Neuron (in vitro differentiated cells): ENCODE results near the gene FAHD2A.
"Not testable (repeated sequence)": the region's sequence is repeated elsewhere in the genome, so short reads cannot be mapped to it uniquely, and the experiment has no call there.

Experiments
- H2AFZ ChIP-seq: one replicate; pipeline ENCODE4 v1.6.1; 2013; ENCODE audit warnings: low read depth, mild to moderate bottlenecking, inconsistent platforms, low read length, moderate library complexity
- H3K27me3 ChIP-seq: one replicate; pipeline ENCODE4 v1.6.1; 2013; ENCODE audit warnings: low read length; ENCODE audit not compliant: insufficient read depth
- H3K36me3 ChIP-seq: one replicate; pipeline ENCODE4 v1.6.1; 2013; ENCODE audit warnings: low read length; ENCODE audit not compliant: insufficient read depth
- H3K4me1 ChIP-seq: one replicate; pipeline ENCODE4 v1.6.1; 2013; ENCODE audit warnings: low read length; ENCODE audit not compliant: insufficient read depth
- H3K4me3 ChIP-seq: 2 replicates; pipeline ENCODE4 v1.5.1; 2013; ENCODE audit warnings: mild to moderate bottlenecking, low read length, moderate library complexity
- H3K9me3 ChIP-seq: one replicate; pipeline ENCODE4 v1.6.1; 2013; ENCODE audit warnings: low read length

The FAHD2A gene

DNA sequence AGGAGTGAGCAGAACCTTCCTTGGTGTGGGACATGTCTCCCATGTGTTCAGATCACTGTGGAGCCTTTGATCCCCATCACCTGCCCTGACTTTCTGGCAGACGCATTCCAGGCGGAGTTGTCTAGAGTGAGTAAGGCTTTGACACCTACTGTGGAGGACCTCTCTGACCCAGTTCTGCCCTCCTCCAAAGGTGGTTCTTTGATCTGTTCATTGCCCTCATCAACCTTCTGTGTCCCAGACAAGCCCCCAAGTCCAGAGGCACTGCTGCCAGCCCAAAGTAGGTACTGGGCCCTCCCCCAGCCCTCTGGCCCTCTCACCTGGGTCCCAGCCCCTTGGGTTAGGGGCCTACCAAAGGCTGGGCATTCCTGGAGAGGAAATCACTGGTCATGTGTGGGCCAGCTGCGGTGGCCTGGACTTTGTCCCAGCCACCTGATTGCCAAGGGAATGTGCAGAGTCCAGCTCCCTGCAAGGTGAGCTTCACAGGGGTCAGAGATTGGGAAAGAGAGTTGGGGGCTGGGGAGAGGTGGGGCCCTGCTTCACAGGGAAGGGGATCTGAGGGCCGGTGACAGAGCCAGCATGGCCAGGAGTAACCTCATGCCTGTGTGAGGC, 12.1 kb upstream of the FAHD2A start:
- H2AFZ ChIP-seq, result no peak overlapping the region
- H3K4me1 ChIP-seq, result no peaks in the 10 kb centered on the region
- no peaks in the 10 kb centered on the region for H3K36me3 ChIP-seq
- H3K9me3 ChIP-seq, result no peaks in the 10 kb centered on the region
- H3K4me3 ChIP-seq, result no peak overlapping the region
- H3K27me3 ChIP-seq, result no peaks in the 10 kb centered on the region

DNA sequence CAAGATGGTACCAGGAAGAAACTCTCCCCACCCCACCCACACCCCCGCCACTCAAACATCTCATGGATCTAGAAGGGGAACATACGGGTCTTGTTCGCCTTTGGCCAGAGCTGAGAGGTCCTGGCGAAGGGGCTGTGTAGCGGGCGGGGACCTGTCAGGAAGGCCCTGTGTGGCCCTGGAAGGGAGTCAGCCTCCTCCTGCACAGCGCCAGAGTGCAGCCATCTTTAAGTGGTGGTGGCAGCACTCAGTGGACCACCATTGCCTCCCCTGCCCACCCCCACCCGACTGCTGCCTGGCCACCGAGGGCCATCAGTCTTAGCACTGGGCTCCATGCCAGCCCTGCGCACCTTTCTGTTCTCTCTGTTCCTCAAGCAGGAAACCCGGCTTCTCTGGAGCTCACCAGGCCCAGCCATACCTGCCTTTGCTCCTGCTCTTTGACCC, 11.6 kb upstream of the FAHD2A start:
- Histone ChIP-seq H3K4me1 (no peaks in the 10 kb centered on the region), H3K27me3 (no peaks in the 10 kb centered on the region), H2AFZ (no peak overlapping the region), H3K4me3 (no peak overlapping the region), H3K9me3 (no peaks in the 10 kb centered on the region), H3K36me3 (no peaks in the 10 kb centered on the region)

DNA sequence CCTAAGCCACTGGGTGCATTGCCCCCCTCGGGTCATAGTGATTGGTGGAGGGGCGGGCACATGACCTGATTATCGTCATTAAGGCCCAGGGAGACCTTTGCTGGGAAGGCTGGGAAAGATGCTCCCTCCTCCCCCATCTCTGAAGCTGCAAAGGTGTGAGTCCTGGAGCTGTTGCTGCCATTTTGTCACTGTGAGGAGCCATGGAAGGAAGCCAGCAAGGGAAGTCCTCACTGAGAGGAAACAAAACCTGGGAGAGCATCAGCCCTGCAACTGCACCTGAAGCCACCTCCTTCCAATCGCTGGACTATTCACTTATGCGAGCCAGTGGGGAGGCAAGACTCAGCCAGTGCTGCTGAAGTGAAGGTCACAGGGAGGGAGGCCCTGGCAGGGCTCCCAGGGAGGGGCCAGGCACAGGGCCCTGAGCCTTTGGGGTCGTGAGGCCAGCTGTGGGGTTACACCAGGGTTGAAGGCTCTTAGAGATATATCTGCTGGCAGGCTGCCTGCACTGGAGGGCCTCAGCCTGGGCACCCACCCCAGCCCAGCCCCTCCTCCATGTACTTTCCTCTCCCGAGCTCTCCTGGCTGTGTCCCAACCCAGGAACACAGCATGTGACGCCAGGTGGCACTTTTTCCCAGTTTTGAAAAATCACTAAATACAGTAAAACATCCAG, 10.7 kb upstream of the FAHD2A start:
- Histone ChIP-seq H2AFZ (no peak overlapping the region), H3K27me3 (no peaks in the 10 kb centered on the region), H3K9me3 (no peaks in the 10 kb centered on the region), H3K36me3 (no peaks in the 10 kb centered on the region), H3K4me3 (no peak overlapping the region), H3K4me1 (no peaks in the 10 kb centered on the region)

DNA sequence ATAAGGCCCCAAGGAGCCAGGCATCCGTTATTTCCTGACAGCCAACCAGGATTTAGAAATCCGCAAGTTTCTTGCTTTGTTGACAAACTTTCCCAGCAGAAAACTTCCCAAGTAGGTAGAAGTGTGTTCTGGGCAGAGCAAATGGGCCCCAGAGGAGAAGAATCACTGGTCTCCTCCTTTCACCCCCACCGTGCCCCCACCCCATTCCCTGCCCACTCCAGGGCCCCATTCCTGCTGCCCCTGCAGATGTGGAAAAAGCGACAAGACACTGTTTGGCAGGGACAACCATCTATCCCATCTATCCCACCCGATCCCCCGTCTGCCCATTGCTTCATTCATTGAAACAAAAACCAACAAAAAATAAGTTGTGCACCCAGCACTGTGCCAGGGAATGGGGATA, 10.2 kb upstream of the FAHD2A start:
- Histone ChIP-seq H3K27me3 (no peaks in the 10 kb centered on the region), H3K4me3 (no peak overlapping the region), H2AFZ (no peak overlapping the region), H3K4me1 (no peaks in the 10 kb centered on the region), H3K36me3 (no peaks in the 10 kb centered on the region), H3K9me3 (no peaks in the 10 kb centered on the region)

DNA sequence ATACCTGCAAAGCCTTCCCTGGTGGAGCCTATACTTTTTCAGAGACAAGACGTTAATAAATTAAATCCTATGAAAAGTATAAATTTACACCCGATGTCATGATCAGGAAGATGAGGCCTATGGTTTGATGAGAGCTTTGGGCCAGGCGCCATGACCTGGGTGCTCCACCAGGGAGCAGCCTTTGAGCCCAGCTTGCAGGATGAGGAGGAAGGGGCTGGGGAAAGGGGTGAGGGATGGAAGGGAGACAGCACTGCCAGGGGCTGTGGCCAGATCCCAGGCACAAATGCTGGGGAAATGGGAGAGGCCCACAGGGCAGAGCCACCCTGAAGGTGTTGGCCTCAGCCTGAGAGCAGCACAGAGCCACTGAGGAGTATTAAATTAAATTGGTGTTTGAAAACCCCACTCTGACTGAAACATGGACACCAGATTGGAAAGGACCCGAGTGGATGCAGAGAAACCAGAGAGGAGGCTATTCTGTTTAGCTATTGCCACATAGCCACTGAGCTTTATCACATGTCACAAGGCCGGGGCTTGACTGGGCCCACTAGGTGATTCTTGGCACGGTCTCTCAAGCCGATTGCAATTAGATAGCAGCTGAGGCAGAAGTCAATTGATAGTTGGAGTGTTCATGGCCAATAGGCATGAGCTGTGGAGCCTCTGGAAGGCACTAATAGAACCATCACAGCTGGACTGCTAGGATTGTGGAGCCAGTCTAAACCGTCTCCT, 9.6 kb upstream of the FAHD2A start:
- no peaks in the 10 kb centered on the region for H3K27me3 ChIP-seq
- H3K9me3 ChIP-seq, result no peaks in the 10 kb centered on the region
- no peak overlapping the region for H3K4me3 ChIP-seq
- H3K36me3 ChIP-seq, result no peaks in the 10 kb centered on the region
- H3K4me1 ChIP-seq, result no peaks in the 10 kb centered on the region
- no peak overlapping the region for H2AFZ ChIP-seq

DNA sequence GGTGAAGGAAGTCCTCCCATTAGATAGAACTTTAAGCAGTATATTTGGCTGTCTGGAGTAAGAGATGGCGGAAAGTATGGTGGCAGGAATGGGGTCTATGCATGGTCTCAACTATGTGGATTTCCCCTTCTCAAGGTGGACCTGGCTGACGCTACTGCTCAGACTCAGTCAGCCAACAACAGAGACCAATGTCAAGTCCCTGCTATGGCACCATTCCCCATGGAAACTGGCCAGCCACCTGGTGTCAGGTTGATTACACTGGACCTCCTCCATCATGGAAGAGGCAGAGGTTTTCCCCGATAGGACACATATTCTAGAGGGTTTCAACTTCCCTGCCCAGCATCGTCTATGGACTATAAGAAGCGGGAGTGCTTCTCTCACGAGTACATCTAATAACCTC, 8.6 kb upstream of the FAHD2A start:
- Histone ChIP-seq H3K4me3 (no peak overlapping the region), H3K4me1 (no peaks in the 10 kb centered on the region), H3K9me3 (no peaks in the 10 kb centered on the region), H3K27me3 (no peaks in the 10 kb centered on the region), H3K36me3 (no peaks in the 10 kb centered on the region), H2AFZ (no peak overlapping the region)

DNA sequence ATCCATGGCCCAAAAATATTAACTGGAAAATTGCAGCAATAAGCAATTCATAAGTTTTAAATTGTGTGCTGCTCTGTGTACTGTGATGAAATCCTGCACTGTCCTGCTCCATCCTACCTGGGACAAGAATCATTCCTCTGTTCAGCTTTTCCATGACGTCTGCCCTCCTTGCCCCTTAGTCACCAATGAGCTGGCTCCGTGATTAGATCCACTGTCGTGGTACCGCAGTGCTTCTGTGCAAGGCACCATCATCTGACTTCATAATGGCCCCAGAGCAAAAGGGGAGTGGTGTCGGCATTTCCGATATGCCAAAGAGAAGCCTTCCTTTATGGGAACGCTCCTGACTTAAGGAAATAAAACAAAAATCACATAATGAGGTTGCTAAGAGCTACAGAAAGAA, 3.4 kb upstream of the FAHD2A start:
- Histone ChIP-seq H2AFZ (no peak overlapping the region), H3K27me3 (no peaks in the 10 kb centered on the region), H3K4me1 (peaks cover 13% of the 10 kb centered on the region), H3K4me3 (no peak overlapping the region), H3K36me3 (no peaks in the 10 kb centered on the region), H3K9me3 (no peaks in the 10 kb centered on the region)

DNA sequence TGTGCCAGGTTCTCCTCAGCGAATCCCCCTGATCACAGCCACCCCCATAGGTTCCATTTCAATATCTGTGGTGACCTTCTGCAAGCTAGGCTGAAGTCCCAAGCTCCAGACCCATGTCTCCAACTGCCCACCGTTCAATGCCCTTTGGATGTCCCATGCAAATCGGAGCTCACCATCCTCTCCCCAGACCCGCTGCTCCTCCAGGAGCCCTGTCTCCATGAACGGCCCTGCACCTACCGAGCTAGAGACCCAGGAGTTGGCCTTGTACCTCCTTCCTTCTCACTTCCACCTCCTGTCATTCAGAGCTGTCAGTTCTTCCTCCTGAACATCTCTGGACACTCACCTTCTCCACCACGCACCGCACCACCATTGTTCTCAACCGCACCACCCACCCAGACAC, 1.0 kb upstream of the FAHD2A start:
- H3K4me3 ChIP-seq, result peak overlapping the region; percentile 93
- H3K9me3 ChIP-seq, result no peaks in the 10 kb centered on the region

DNA sequence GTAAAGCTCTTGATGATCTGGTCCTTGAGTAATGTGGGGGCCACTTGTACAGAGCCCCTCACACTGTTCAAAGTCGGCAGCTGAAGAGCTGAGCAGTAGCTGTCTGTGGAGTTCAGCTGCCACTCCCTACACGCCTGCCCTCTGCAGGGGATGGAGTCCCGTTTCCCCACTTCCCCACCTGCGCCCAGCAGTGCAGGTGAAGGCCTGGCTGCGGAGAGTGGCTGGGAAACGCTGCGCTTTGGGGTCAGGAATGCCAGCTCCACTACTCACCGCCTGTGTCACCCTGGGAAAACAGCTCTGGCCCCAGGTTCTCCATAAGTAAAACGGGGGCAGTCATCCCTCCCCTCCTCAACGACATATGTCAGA, 521 bp upstream of the FAHD2A start:
- Histone ChIP-seq H3K4me1 (peaks cover 13% of the 10 kb centered on the region), H2AFZ (peak overlapping the region; percentile 94), H3K4me3 (peak overlapping the region; percentile 93)
- not testable (repeated sequence) for H3K27me3 ChIP-seq, H3K36me3 ChIP-seq, H3K9me3 ChIP-seq

More for the DNA sequence above, 1.0 kb upstream of the FAHD2A start:
- Histone ChIP-seq H3K27me3 (no peaks in the 10 kb centered on the region), H3K4me1 (peaks cover 13% of the 10 kb centered on the region), H2AFZ (peak overlapping the region; percentile 94), H3K36me3 (no peaks in the 10 kb centered on the region)

DNA sequence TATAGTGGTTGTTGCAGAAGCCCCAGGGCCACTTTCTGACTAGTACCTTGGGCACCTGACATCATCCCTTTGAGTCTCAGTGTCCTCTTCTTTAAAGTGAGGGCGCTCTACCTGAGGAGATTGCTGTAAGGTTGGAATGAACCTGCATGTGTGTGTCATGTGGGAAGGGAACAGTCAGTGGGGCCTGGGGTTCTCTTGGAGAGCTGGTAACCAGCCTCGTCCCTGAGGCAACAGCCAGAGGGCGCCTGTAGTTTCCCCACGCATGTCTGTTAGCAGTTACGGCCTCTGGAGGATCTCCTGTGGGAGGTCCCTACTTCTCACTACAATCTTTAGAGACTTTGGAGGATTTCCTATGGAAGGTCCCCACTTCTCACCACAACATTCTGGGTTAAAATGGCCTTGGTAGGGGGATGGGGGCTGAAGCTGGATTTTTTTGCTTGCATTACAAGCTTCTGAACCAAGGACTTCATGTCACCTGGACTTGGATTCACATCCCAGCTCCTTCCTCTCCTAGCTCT, 755 bp downstream of the FAHD2A start:
- not testable (repeated sequence) for H3K36me3 ChIP-seq, H2AFZ ChIP-seq, H3K9me3 ChIP-seq, H3K27me3 ChIP-seq
- Histone ChIP-seq H3K4me1 (peaks cover 13% of the 10 kb centered on the region), H3K4me3 (peak overlapping the region; percentile 93)

DNA sequence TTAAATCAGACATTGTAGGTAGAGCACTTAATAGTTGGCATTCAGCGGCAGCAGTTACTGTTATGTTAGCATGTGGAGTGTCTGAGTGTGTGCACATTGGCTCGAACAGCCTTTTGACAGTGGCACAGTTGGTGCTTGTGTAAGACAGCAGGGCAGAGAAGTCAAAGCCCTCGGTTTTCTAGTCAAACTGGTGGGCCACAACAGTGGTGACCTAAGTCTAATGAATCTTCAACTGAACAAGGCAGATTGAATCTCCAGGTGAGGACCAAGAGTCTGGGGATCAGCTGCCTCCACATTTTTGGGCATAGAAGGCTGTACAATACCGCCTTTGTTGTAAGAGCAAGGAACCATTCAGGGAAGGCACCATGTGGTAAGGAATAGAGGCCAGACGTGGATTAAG, 1.3 kb downstream of the FAHD2A start:
- not testable (repeated sequence) for H3K9me3 ChIP-seq, H3K36me3 ChIP-seq, H3K27me3 ChIP-seq, H2AFZ ChIP-seq
- H3K4me1 ChIP-seq, result peaks cover 13% of the 10 kb centered on the region
- peak overlapping the region; percentile 93 for H3K4me3 ChIP-seq

DNA sequence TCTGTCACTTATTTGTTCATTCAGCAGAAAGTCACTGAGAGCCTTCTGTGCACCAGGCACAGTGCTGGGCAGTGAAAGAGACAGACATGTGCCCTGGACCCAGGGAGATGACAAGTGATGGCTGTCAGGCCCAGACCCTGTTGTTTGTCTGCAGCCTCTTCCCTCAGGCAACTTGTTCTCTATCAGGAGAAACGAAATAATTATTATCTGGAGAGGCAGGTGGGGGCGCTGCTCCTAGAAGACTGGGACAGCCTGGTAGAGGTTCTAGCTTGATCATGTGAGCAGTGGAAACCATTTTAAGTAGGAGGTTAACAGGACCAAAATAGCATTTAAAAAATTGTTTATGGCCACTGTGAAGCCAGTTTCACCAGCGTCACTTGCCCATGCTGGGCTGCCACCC, 2.2 kb downstream of the FAHD2A start:
- H3K4me1 ChIP-seq, result peaks cover 13% of the 10 kb centered on the region
- not testable (repeated sequence) for H3K4me3 ChIP-seq, H3K27me3 ChIP-seq, H2AFZ ChIP-seq, H3K9me3 ChIP-seq, H3K36me3 ChIP-seq

DNA sequence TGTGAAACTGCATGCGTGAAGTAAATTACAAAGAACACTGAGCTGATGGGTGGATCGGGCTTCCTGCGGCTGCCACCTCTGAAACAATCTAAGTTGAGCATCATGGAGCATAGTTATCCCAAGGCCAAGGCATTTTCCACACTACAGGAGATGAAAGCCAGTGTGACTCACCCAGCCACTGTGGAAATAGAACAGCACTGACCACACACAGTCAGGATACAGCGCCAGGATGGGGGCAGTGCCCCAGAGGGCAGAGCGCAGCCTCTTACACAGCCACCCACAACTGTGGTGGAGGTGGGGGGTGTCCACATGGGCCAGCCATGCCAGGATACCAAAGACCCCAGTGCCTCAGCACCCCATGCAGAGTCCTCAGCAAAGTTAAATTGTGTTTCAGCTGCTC, 8.7 kb downstream of the FAHD2A start:
- not testable (repeated sequence) for H3K27me3 ChIP-seq, H3K4me3 ChIP-seq, H3K4me1 ChIP-seq, H3K36me3 ChIP-seq, H3K9me3 ChIP-seq, H2AFZ ChIP-seq
